Heart left ventricle (tissue), 13 donors: ENCODE results near the gene LTA4H.

Source experiments
- CTCF ChIP-seq, 12 donors: fragments of 200-600 bp; sonication (generic) in 4 of 12; IDR thresholded peaks; one replicate each; pipeline versions ENCODE4 v1.5.0 to v1.8.0; 2018 to 2022; ENCODE audit warnings: antibody characterized with exemption in 12 of 12, mild to moderate bottlenecking in 5 of 12
- POLR2A ChIP-seq, 2 donors: fragments of 450-650 bp; IDR thresholded peaks; one replicate each; pipeline ENCODE4 v1.6.1; 2017; ENCODE audit warnings: antibody characterized with exemption in 2 of 2, mild to moderate bottlenecking in 2 of 2, moderate library complexity in 2 of 2
- donor health status: ischemic (EF 13 %, LVEDD 7.1; RV severe dilation, severe dysfunction).
- donor health status: DM: no; HTN: yes; CAD: no.
- donor health status: DM: no; HTN: no; CAD: no.
- donor health status: ischemic (EF 25% LVEDD 6.9; RV normal size, moderate dysfunction).
- donor health status: ischemic (EF 25% LVEDD 5.7; RV mildly dilated, moderate dysfunction).
- donor health status: ischemic (EF 35%, LVEDD 5.7; RV mildly dilated, moderate dysfunction).
- donor health status: nonischemic (EF 11% LVEDD 7.7; RV severe dilation, severe dysfunction).
- donor health status: DM: yes; HTN: yes; CAD: no.
- donor health status: PGD.
- donor health status: ischemic (EF 29% LVEDD 5.4; RV normal size, mild dysfunction).
- donor health status: nonischemic (EF 23%, LVEDD 6.1; RV moderate dilation, normal function).

GRCh38 chr12:96026331-96026730 is 9.1 kb downstream of the LTA4H start:
- TF ChIP-seq CTCF (IDR thresholded peaks at IDR 0.05) (no peak), POLR2A (IDR thresholded peaks at IDR 0.05) (no peak)
